ENCODE results near the gene RICTOR. TPM values are rescaled to one million over a fixed set of nuclear protein-coding genes. Genes with fewer than 3 reads are reported as not detected.

Gene RICTOR
- total and polyA plus RNA-seq, 7 donors: 2.5 to 50.1 (median 32.8) TPM

DNA sequence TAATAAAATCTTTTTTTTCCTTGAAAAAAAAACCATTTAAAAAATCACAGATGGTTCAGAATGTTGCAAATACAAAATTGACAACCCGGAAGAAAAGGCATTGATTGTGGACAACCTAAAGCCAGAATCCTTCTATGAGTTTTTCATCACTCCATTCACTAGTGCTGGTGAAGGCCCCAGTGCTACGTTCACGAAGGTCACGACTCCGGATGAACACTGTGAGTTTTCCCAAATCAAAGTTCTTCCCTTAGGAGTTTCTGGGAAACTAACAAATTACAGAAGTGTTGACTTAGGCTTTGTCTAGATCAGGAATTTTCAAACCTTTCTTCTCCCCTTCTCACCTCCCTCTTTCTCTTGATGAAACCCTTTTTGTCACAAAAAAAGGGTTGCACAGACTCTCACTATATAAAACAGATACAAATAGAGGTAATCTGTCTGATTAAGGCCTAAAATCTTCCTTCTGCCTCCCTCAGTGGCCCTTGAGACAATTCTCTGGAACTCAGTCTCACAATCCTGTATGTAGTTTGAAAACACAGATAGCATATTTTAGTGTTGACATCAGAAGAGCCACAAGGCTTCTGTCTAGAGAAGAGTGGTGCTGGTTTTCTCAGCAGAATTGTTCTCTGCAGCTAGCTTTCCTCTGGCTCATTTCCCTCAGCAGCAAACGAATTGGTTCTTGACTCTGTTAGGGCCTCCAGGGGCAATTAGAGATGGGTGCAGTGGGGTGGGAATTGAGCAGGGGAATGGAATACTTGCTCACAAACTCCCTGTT, 148.9 kb downstream of the RICTOR start:
- Histone ChIP-seq H3K27me3 (no peaks in the 10 kb centered on the region), H3K36me3 (peaks cover 0 to 57% (median under 1%) of the 10 kb centered on the region in 4 donors), H3K27ac (peak overlapping the region in 3 of 4 donors; percentile 34 to 79 (median 64)), H3K4me3 (no peak overlapping the region), H3K4me1 (peaks cover 0 to 34% (median 24%) of the 10 kb centered on the region in 4 donors), H3K9me3 (no peaks in the 10 kb centered on the region)
- no peak for DNase-seq
- TF ChIP-seq POLR2AphosphoS5 (IDR thresholded peaks at IDR 0.05) (no peak), POLR2A (IDR thresholded peaks at IDR 0.05) (no peak), EP300 (IDR thresholded peaks at IDR 0.05) (no peak)
- TF ChIP-seq, protein P1, sequence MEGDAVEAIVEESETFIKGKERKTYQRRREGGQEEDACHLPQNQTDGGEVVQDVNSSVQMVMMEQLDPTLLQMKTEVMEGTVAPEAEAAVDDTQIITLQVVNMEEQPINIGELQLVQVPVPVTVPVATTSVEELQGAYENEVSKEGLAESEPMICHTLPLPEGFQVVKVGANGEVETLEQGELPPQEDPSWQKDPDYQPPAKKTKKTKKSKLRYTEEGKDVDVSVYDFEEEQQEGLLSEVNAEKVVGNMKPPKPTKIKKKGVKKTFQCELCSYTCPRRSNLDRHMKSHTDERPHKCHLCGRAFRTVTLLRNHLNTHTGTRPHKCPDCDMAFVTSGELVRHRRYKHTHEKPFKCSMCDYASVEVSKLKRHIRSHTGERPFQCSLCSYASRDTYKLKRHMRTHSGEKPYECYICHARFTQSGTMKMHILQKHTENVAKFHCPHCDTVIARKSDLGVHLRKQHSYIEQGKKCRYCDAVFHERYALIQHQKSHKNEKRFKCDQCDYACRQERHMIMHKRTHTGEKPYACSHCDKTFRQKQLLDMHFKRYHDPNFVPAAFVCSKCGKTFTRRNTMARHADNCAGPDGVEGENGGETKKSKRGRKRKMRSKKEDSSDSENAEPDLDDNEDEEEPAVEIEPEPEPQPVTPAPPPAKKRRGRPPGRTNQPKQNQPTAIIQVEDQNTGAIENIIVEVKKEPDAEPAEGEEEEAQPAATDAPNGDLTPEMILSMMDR (IDR thresholded peaks at IDR 0.05): no peak
- intact Hi-C loops (cut with DNase I): loop anchor here (10.0 kb wide), 1 partner anchor 481 kb away; no protein-coding TSS in a partner anchor
- 80 to 85% methylated on average over 6 of the region's 6 CpGs for WGBS, 2 donors

DNA sequence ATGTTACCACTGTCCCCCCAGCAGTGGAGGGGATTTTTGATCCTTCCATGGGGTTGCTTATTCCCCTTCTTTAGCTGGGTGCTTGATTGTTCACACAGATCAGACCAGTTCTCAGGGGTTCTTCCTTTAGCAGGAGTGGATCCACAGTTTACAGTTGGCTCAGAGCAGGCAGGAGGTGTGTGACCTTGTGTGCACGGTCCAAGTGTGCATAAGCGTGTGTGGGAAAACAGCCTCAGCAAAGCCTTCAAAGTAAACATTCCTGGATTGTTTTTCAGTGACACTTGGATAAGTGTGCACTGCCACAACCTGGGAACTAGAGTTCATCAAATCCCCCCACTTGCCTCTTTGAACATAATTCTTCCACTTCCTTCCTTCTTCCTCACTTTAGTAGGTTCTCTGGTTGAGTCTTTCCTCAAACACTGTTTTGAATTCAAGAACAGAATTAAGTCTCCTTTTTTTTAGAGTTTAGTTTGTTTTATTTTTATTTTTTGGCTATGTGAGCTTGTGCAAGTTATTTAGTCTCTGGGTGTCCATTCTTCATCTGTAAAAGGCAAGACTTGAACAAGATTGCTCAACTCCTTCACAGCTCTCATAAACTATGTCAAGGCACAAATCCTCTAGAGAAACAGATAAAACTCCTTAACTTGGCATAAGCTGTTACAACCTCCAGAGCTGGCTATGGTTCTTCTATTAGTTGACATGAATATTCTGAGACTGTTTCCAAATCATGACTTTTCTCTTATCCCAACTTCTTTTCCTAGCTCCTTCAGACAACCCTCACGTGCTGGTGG, 150.3 kb downstream of the RICTOR start:
- intact Hi-C loops (cut with DNase I): loop anchor here (5.0 to 10.0 kb wide), 3 partner anchors 77 to 479 kb away; partner anchors contain the start of gene OSMR
- no peaks in the 10 kb centered on the region for H3K9me3 ChIP-seq
- peaks cover 0 to 34% (median 24%) of the 10 kb centered on the region in 4 donors for H3K4me1 ChIP-seq
- no peak for DNase-seq
- H3K27me3 ChIP-seq: no peaks in the 10 kb centered on the region
- peaks cover 0 to 58% (median 5%) of the 10 kb centered on the region in 4 donors for H3K36me3 ChIP-seq
- H3K27ac ChIP-seq: peak overlapping the region; percentile 17 to 79 (median 64)
- no peak overlapping the region for H3K4me3 ChIP-seq
- WGBS, 2 donors: 40 to 58% methylated on average over 3 of the region's 3 CpGs
- TF ChIP-seq, protein P1 (IDR thresholded peaks at IDR 0.05): no peak
- peak; percentile 25 to 63 (median 53) for TF ChIP-seq POLR2AphosphoS5 (IDR thresholded peaks at IDR 0.05)

DNA sequence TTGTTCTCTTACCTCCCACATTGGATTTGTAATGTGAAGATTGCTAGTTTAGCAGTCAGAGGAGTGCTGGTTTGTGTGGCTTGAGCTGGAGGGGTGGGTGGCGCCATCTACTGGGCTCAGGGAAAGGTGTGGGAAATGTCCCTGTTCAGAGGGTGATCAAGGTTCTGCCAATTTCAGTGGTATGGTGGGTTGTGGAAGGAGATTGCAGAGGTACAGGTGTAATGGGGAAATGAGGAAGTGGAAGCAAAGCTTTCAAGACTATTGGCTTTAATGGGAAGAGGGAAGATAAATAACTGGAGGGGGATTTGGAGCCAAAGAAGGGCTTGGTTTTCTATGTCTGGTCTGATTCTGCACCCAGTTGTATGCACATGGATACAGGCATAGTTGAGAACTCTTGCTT, 152.0 kb downstream of the RICTOR start:
- no peaks in the 10 kb centered on the region for H3K9me3 ChIP-seq
- no peak for TF ChIP-seq EP300 (IDR thresholded peaks at IDR 0.05)
- TF ChIP-seq, protein P1 (IDR thresholded peaks at IDR 0.05): peak; percentile 38 to 70 (median 54)
- no peaks in the 10 kb centered on the region for H3K27me3 ChIP-seq
- intact Hi-C loops (cut with DNase I): loop anchor here (5.0 to 10.0 kb wide), 3 partner anchors 75 to 477 kb away; partner anchors contain the start of gene OSMR
- WGBS, 2 donors: 2 to 8% methylated on average over 1 of the region's 1 CpG
- no peak for DNase-seq
- H3K4me3 ChIP-seq: no peak overlapping the region
- H3K27ac ChIP-seq: no peak overlapping the region
- peaks cover 0 to 32% (median 22%) of the 10 kb centered on the region in 4 donors for H3K4me1 ChIP-seq
- H3K36me3 ChIP-seq: peaks cover 0 to 69% (median 11%) of the 10 kb centered on the region in 4 donors

DNA sequence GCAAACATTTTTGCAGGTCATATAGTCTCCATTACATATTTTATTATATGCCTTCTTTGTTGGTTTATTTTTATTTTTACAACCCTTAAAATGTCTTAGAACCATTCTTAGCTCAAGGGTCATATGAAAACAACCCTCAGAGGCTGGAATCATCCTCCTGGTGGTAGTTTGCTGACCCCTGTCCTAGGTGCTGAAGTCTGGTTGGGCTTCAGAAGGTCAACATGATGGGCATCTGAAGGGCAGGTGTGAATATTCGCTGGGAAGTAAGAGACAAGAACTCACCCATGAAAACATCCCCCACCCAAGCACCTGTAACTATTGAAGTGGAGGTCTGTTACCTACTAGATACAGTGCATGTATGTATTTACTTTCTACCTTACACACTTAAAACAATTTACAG, 153.0 kb downstream of the RICTOR start:
- H3K9me3 ChIP-seq: no peaks in the 10 kb centered on the region
- H3K27me3 ChIP-seq: no peaks in the 10 kb centered on the region
- DNase-seq: no peak
- peaks cover 0 to 32% (median 22%) of the 10 kb centered on the region in 4 donors for H3K4me1 ChIP-seq
- no peak overlapping the region for H3K4me3 ChIP-seq
- peaks cover 0 to 65% (median 11%) of the 10 kb centered on the region in 4 donors for H3K36me3 ChIP-seq
- TF ChIP-seq POLR2AphosphoS5 (IDR thresholded peaks at IDR 0.05) (no peak), POLR2A (IDR thresholded peaks at IDR 0.05) (no peak), EP300 (IDR thresholded peaks at IDR 0.05) (no peak)
- TF ChIP-seq, protein P1 (IDR thresholded peaks at IDR 0.05): no peak
- H3K27ac ChIP-seq: no peak overlapping the region
- intact Hi-C loops (cut with DNase I): loop anchor here (5.0 to 10.0 kb wide), 3 partner anchors 74 to 476 kb away; partner anchors contain the start of gene OSMR
- WGBS, 2 donors: 61 to 79% methylated on average over 1 of the region's 1 CpG
